HepG2 (cell line): ENCODE measurements around the gene MSI2. TPM values are rescaled to one million over a fixed set of nuclear protein-coding genes. Genes with fewer than 3 reads are reported as not detected.
A peak's percentile ranks its signal among the peaks of the same experiment; 100 is the strongest.

Experiments used
- ATAC-seq: fragments of 200-7000 bp; cut with Tn5 transposase; 3 replicates; pipeline ENCODE4 v1.9.1; 2020; ENCODE audit warnings: mild to moderate bottlenecking, moderate library complexity
- BruUV-seq: library from RNA; stranded (reverse); fragments of 400-500 nt; replicated peaks from 2 replicates; lab custom pipeline; 2021; lab: Mats Ljungman, UMichigan
- CTCF ChIA-PET: fragments of 300-600 bp; formaldehyde crosslinking; extraction: SDS; loops from one replicate; lab custom pipeline; 2021; ENCODE audit warnings: low total read pairs, inconsistent platforms, low intra/inter-chr PET ratio; lab: Yijun Ruan, JAX
- POLR2A ChIA-PET: fragments of 350-600 bp; sonication (Branson Sonifier 250); formaldehyde crosslinking; loops from one replicate; lab custom pipeline; 2020; ENCODE audit warnings: antibody characterized with exemption, inconsistent platforms; lab: Yijun Ruan, JAX
- DNase-seq: peaks from one replicate; pipeline ENCODE4 v3.0.0-alpha.2; 2015; ENCODE audit warnings: low spot score
- FAIRE-seq: peaks from 3 replicates; lab custom pipeline; 2011; peaks lifted over from hg19 to GRCh38; lab: Jason Lieb, UNC
- H2AFZ ChIP-seq: one replicate; pipeline ENCODE4 v1.6.1; 2011; ENCODE audit warnings: low read length, inconsistent platforms
- H3K27ac ChIP-seq: fragments of 300-600 bp; 3 replicates; pipeline ENCODE4 v1.8.0; 2011; ENCODE audit warnings: mixed run types, mild to moderate bottlenecking, mixed read lengths, low read length, inconsistent platforms; ENCODE audit not compliant: insufficient read depth; ENCODE audit errors: extremely low read length
- H3K27me3 ChIP-seq, 2 experiments: fragments of 200-600 bp in 1 of 2; 2 replicates in 1 of 2; 3 replicates in 1 of 2; pipeline versions ENCODE4 v1.6.0 to v1.8.0; 2011; ENCODE audit warnings: low read length in 2 of 2, mild to moderate bottlenecking in 2 of 2, moderate library complexity in 2 of 2, inconsistent platforms in 1 of 2; ENCODE audit not compliant: insufficient read depth in 2 of 2, control insufficient read depth in 1 of 2
- H3K36me3 ChIP-seq, 2 experiments: fragments of 200-600 bp in 1 of 2; replicated peaks in 1 of 2; 2 replicates in 1 of 2; 3 replicates in 1 of 2; pipeline versions ENCODE4 v1.5.1 to v1.8.0; 2011; ENCODE audit warnings: low read length in 2 of 2, inconsistent platforms in 1 of 2; ENCODE audit not compliant: insufficient read depth in 2 of 2, control insufficient read depth in 1 of 2
- H3K4me1 ChIP-seq: 2 replicates; pipeline ENCODE4 v1.5.1; 2012; ENCODE audit warnings: low read length, inconsistent platforms; ENCODE audit not compliant: insufficient read depth
- H3K4me2 ChIP-seq: 2 replicates; pipeline ENCODE4 v1.6.0; 2011; ENCODE audit warnings: low read depth, low read length, inconsistent platforms
- H3K4me3 ChIP-seq, 3 experiments: fragments of 200-600 bp in 1 of 3; sonication (generic), shearing (Covaris generic) in 1 of 3; replicated peaks in 1 of 3; 2 replicates each; pipeline ENCODE4 v1.5.1; 2011 to 2016; ENCODE audit warnings: low read length in 3 of 3, inconsistent platforms in 2 of 3, low read depth in 2 of 3, mild to moderate bottlenecking in 2 of 3, control low read depth in 1 of 3, mixed read lengths in 1 of 3; ENCODE audit not compliant: insufficient read depth in 1 of 3
- H3K79me2 ChIP-seq: one replicate; pipeline ENCODE4 v1.6.1; 2011; ENCODE audit warnings: low read length, inconsistent platforms; ENCODE audit not compliant: insufficient read depth
- H3K9ac ChIP-seq: 2 replicates; pipeline ENCODE4 v1.6.0; 2011; ENCODE audit warnings: mild to moderate bottlenecking, low read depth, low read length, inconsistent platforms; ENCODE audit not compliant: insufficient read depth
- H3K9me3 ChIP-seq: 2 replicates; pipeline ENCODE4 v1.5.1; 2012; ENCODE audit warnings: mild to moderate bottlenecking, low read length
- H4K20me1 ChIP-seq: 2 replicates; pipeline ENCODE4 v1.6.0; 2011; ENCODE audit warnings: inconsistent platforms, mild to moderate bottlenecking, low read length, moderate library complexity; ENCODE audit not compliant: insufficient read depth
- HMGXB4 ChIP-seq, 2 experiments: sonication (generic) in 1 of 2; formaldehyde crosslinking in 1 of 2; IDR thresholded peaks; 2 replicates each; pipeline versions ENCODE4 v1.4.0 to v1.6.1; 2018 to 2020; ENCODE audit warnings: missing genetic modification reagents in 2 of 2, borderline replicate concordance in 1 of 2, low read depth in 1 of 2, mild to moderate bottlenecking in 1 of 2, missing biosample characterization in 1 of 2
- RBM22 ChIP-seq: fragments of 200-400 bp; formaldehyde crosslinking; optimal IDR thresholded peaks from 2 replicates; pipeline ENCODE3; 2017; ENCODE audit warnings: mild to moderate bottlenecking, low read length, moderate library complexity
- ZFP41 ChIP-seq: sonication (generic); formaldehyde crosslinking; IDR thresholded peaks from 2 replicates; pipeline ENCODE4 v1.4.0; 2020; ENCODE audit warnings: mild to moderate bottlenecking, missing genetic modification reagents, borderline replicate concordance
- ZZZ3 ChIP-seq: sonication (generic); formaldehyde crosslinking; IDR thresholded peaks from 2 replicates; pipeline ENCODE4 v1.4.0; 2020; ENCODE audit warnings: missing genetic modification reagents, mild to moderate bottlenecking, borderline replicate concordance
- WGBS: methylation state at CpG from one replicate; pipeline ENCODE4 v1.1.6; 2017; ENCODE audit warnings: low lambda C conversion rate; 5-methylcytosine and 5-hydroxymethylcytosine counted together
- in situ Hi-C: cut with HindIII; loops from 2 replicates; pipeline ENCODE4 v1.10.0; 2017; ENCODE audit warnings: low pct_unique_long_range_greater_than_20kb; ENCODE audit not compliant: extremely low pct_ligation_motif_present
- intact Hi-C: fragments of 100-400 bp; cut with micrococcal nuclease; formaldehyde crosslinking; loops from one replicate; pipeline ENCODE4 v1.10.0; 2022; ENCODE audit not compliant: unreplicated experiment
- polyA plus RNA-seq, 8 experiments: library from polyadenylated mRNA; depleted of rRNA in 3 of 8; stranded (reverse) in 7 of 8; unstranded in 1 of 8; fragments of >200 nt; fragmentation: Illumina TruSeq in 4 of 8; extraction: Trizol in 4 of 8; gene quantifications; 2 replicates each; pipeline versions ENCODE4 v1.2.1 to v1.2.3, GENCODE V29; 2011 to 2016; ENCODE audit warnings: low read depth in 4 of 8, missing spikeins in 1 of 8, mixed read lengths in 1 of 8; ENCODE audit not compliant: insufficient read depth in 1 of 8
- total RNA-seq, 5 experiments: library from RNA; depleted of rRNA; stranded (reverse); fragments of >200 nt; fragmentation: Illumina TruSeq; extraction: Trizol; gene quantifications; 2 replicates each; pipeline ENCODE4 v1.2.3, GENCODE V29; 2016; ENCODE audit warnings: low read depth in 1 of 5

Gene MSI2
- total and polyA plus RNA-seq, 2 of the 13 experiments (the other 11 are each of a cell fraction or from before 2014, with no cell fraction given), result 77.5 to 78.4 TPM

- in situ Hi-C loops (no loop called here), intact Hi-C loops (no loop called here)
- Histone ChIP-seq H3K79me2 (peaks cover under 1% of the 10 kb centered on the region), H3K4me1 (peaks cover 73% of the 10 kb centered on the region)
- 96% methylated on average over 8 of the region's 8 CpGs for WGBS
- no peak for TF ChIP-seq ZFP41 (CRISPR knock-in tag)
- TF ChIP-seq ZZZ3 (CRISPR knock-in tag), result no peak
- TF ChIP-seq, all 625 proteins: peak for 0
- no peak overlapping the region for H3K4me2 ChIP-seq
- ChIA-PET CTCF (no interaction called here), POLR2A (no interaction called here)
- H3K9ac ChIP-seq, result no peak overlapping the region
- no peaks in the 10 kb centered on the region for H4K20me1 ChIP-seq
- H3K4me3 ChIP-seq, result no peak overlapping the region
- FAIRE-seq (no peak), ATAC-seq (no peak), DNase-seq (no peak)
- H2AFZ ChIP-seq, result no peak overlapping the region
- no peaks in the 10 kb centered on the region for H3K9me3 ChIP-seq
- no peaks in the 10 kb centered on the region for H3K27me3 ChIP-seq
- no TSS peak for BruUV-seq
- H3K27ac ChIP-seq, result no peak overlapping the region
- H3K36me3 ChIP-seq, result peaks cover 1 to 18% of the 10 kb centered on the region in 2 experiments; a peak in 3 of 5 replicates
Measured at GRCh38 chr17:57556977-57557376, 300.7 kb downstream of the MSI2 start.

DNA sequence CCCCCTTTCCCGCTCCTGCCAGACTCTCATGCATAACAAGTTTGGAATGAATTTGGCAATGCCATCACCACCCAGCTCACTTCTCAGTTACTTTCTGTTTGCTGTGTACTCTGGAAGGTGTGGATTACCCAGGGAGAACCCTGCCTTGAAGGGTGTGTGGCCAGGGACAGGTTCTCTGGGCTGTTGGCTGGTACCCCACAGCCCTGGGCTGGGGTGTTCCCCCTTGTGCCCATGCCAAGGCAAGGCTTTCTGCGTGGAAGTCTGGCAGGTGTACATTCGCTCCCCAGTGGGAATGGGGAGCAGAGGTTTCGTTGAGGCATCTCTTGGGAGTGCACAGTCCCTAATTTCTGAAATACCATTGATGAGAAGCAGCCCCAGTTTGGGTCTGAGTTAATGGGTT is 301.1 kb downstream of the MSI2 start:
- Histone ChIP-seq H3K4me1 (peaks cover 73% of the 10 kb centered on the region), H4K20me1 (no peaks in the 10 kb centered on the region), H3K4me2 (no peak overlapping the region), H3K9me3 (no peaks in the 10 kb centered on the region), H3K4me3 (no peak overlapping the region), H3K27me3 (no peaks in the 10 kb centered on the region), H3K36me3 (peaks cover 0 to 16% of the 10 kb centered on the region in 2 experiments; a peak in 3 of 5 replicates), H3K27ac (no peak overlapping the region), H3K9ac (no peak overlapping the region), H3K79me2 (peaks cover 5% of the 10 kb centered on the region), H2AFZ (no peak overlapping the region)
- ATAC-seq (no peak), DNase-seq (no peak), FAIRE-seq (no peak)
- CTCF ChIA-PET, result no interaction called here
- intact Hi-C loops (no loop called here), in situ Hi-C loops (no loop called here)
- BruUV-seq, result no TSS peak
- 96% methylated on average over 4 of the region's 4 CpGs for WGBS
- TF ChIP-seq RBM22 (peak; percentile 45), HMGXB4 (CRISPR knock-in tag; IDR thresholded peaks at IDR 0.05; ENCODE audit: borderline replicate concordance in 1 of 2, low read depth in 1 of 2) (no peak)
- POLR2A ChIA-PET, result no interaction called here
